PC-9 (cell line): ENCODE measurements around the gene TTBK1. TPM values are rescaled to one million over a fixed set of nuclear protein-coding genes. Genes with fewer than 3 reads are reported as not detected.

ENCODE experiments used
- BruUV-seq: library from RNA; stranded (reverse); fragments of 400-500 nt; replicated peaks from 2 replicates; lab custom pipeline; 2021; lab: Mats Ljungman, UMichigan
- CTCF ChIA-PET: fragments of 300-600 bp; sonication (Branson Sonifier 250); formaldehyde crosslinking; loops from one replicate; lab custom pipeline; 2022; ENCODE audit warnings: antibody characterized with exemption; lab: Charles Lee
- POLR2A ChIA-PET: fragments of 300-600 bp; sonication (Branson Sonifier 250); formaldehyde crosslinking; loops from one replicate; lab custom pipeline; 2022; ENCODE audit warnings: antibody characterized with exemption; ENCODE audit not compliant: unreplicated experiment; lab: Charles Lee
- DNase-seq, 2 experiments: peaks; one replicate each; pipeline versions ENCODE4 v3.0.0 to v3.0.0-alpha.2; 2015 to 2022; ENCODE audit warnings: mixed read lengths in 1 of 2
- H2AFZ ChIP-seq: fragments of 200-600 bp; sonication (generic); 2 replicates; pipeline ENCODE4 v1.8.1; 2017; ENCODE audit warnings: antibody characterized with exemption
- H3F3A ChIP-seq: fragments of 200-600 bp; sonication (generic); 2 replicates; pipeline ENCODE4 v1.8.1; 2017; ENCODE audit warnings: antibody characterized with exemption, mild to moderate bottlenecking, low read depth; ENCODE audit not compliant: insufficient read depth
- H3K27ac ChIP-seq: fragments of 200-600 bp; sonication (generic); 2 replicates; pipeline ENCODE4 v1.6.1; 2016; ENCODE audit warnings: mixed run types
- H3K27me3 ChIP-seq: fragments of 200-600 bp; sonication (generic); 2 replicates; pipeline ENCODE4 v1.6.1; 2016; ENCODE audit warnings: low read depth, mixed run types; ENCODE audit not compliant: insufficient read depth
- H3K36me3 ChIP-seq: fragments of 200-600 bp; sonication (generic); 2 replicates; pipeline ENCODE4 v1.6.1; 2016; ENCODE audit warnings: low read depth, mixed run types
- H3K4me1 ChIP-seq: fragments of 200-600 bp; sonication (generic); replicated peaks from 2 replicates; pipeline ENCODE4 v1.6.1; 2016; ENCODE audit warnings: mixed run types; ENCODE audit not compliant: insufficient read depth
- H3K4me2 ChIP-seq: fragments of 200-600 bp; sonication (generic); 2 replicates; pipeline ENCODE4 v1.6.1; 2017; ENCODE audit warnings: mixed run types
- H3K4me3 ChIP-seq: fragments of 200-600 bp; sonication (generic); 2 replicates; pipeline ENCODE4 v1.6.1; 2016; ENCODE audit warnings: mixed run types
- H3K79me2 ChIP-seq: fragments of 200-600 bp; sonication (generic); 2 replicates; pipeline ENCODE4 v1.6.1; 2017; ENCODE audit warnings: low read depth, mixed run types
- H3K9me2 ChIP-seq: fragments of 200-600 bp; sonication (generic); 2 replicates; pipeline ENCODE4 v1.8.1; 2017; ENCODE audit warnings: mild to moderate bottlenecking; ENCODE audit not compliant: insufficient read depth
- H3K9me3 ChIP-seq: fragments of 200-600 bp; sonication (generic); 2 replicates; pipeline ENCODE4 v1.8.1; 2016; ENCODE audit warnings: low read depth; ENCODE audit not compliant: insufficient read depth
- H4K20me1 ChIP-seq: fragments of 200-600 bp; sonication (generic); 2 replicates; pipeline ENCODE4 v1.8.1; 2017; ENCODE audit not compliant: insufficient read depth
- EZH2 ChIP-seq: fragments of 200-600 bp; sonication (generic); IDR thresholded peaks from 2 replicates; pipeline ENCODE4 v1.8.0; 2017; ENCODE audit warnings: antibody characterized with exemption, low read depth
- intact Hi-C: fragments of 100-400 bp; cut with micrococcal nuclease; formaldehyde crosslinking; loops from one replicate; pipeline ENCODE4 v1.10.0; 2022; ENCODE audit not compliant: unreplicated experiment
- total RNA-seq: library from RNA; stranded (reverse); gene quantifications from 2 replicates; pipeline ENCODE4 v1.2.3, GENCODE V29; 2021
- TF ChIP-seq, protein P1 (sequence below): fragments of 200-600 bp; sonication (generic); conservative IDR thresholded peaks from 2 replicates; pipeline ENCODE4 v1.6.1; 2017; ENCODE audit warnings: mixed run types, antibody characterized with exemption, mild to moderate bottlenecking, moderate library complexity

The TTBK1 gene
- total RNA-seq, 1 experiment from 2014 or later: 0.07 TPM

DNA sequence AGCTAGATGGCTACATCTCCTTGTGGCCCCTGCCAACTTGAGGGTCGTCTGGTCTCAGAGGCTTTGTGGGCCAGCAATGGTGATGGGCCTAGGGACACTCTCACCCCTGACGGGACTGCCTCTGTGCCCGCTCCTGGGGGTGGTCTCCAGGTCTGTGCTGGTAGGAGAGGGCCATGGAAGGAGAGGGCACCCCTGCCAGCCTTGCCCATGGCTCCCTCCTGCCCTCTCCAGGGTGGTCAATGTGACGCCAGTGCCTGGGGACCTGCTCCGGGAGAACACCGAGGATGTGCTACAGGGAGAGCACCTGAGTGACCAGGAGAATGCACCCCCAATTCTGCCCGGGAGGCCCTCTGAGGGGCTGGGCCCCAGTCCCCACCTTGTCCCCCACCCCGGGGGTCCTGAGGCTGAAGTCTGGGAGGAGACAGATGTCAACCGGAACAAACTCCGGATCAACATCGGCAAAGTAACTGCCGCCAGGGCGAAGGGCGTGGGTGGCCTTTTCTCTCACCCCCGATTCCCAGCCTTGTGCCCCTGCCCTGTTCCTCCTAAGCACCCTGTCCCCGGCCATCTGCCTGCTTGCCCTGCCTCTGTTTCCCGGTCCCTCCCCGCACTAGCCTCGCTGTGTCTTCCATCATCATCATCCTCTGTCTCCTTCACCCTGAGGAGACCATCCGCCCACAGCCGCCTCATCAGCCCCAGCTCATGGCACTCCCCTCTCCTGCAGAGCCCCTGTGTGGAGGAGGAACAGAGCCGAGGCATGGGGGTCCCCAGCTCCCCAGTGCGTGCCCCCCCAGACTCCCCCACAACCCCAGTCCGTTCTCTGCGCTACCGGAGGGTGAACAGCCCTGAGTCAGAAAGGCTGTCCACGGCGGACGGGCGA, 15.8 kb downstream of the TTBK1 start:
- no peaks in the 10 kb centered on the region for H4K20me1 ChIP-seq
- H2AFZ ChIP-seq: no peak overlapping the region
- no peak overlapping the region for H3K4me3 ChIP-seq
- H3K4me1 ChIP-seq: no peaks in the 10 kb centered on the region
- no peak for DNase-seq
- intact Hi-C loops: no loop called here
- BruUV-seq: no TSS peak
- no peaks in the 10 kb centered on the region for H3F3A ChIP-seq
- no peaks in the 10 kb centered on the region for H3K79me2 ChIP-seq
- H3K27ac ChIP-seq: no peak overlapping the region
- H3K36me3 ChIP-seq: no peaks in the 10 kb centered on the region
- no peaks in the 10 kb centered on the region for H3K9me2 ChIP-seq
- no peaks in the 10 kb centered on the region for H3K27me3 ChIP-seq
- no peak overlapping the region for H3K4me2 ChIP-seq
- CTCF ChIA-PET: no interaction called here
- TF ChIP-seq, protein P1, sequence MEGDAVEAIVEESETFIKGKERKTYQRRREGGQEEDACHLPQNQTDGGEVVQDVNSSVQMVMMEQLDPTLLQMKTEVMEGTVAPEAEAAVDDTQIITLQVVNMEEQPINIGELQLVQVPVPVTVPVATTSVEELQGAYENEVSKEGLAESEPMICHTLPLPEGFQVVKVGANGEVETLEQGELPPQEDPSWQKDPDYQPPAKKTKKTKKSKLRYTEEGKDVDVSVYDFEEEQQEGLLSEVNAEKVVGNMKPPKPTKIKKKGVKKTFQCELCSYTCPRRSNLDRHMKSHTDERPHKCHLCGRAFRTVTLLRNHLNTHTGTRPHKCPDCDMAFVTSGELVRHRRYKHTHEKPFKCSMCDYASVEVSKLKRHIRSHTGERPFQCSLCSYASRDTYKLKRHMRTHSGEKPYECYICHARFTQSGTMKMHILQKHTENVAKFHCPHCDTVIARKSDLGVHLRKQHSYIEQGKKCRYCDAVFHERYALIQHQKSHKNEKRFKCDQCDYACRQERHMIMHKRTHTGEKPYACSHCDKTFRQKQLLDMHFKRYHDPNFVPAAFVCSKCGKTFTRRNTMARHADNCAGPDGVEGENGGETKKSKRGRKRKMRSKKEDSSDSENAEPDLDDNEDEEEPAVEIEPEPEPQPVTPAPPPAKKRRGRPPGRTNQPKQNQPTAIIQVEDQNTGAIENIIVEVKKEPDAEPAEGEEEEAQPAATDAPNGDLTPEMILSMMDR: no peak
- TF ChIP-seq EZH2: no peak
- POLR2A ChIA-PET: no interaction called here
- no peaks in the 10 kb centered on the region for H3K9me3 ChIP-seq

- H3K36me3 ChIP-seq: no peaks in the 10 kb centered on the region
- DNase-seq: no peak
- H3F3A ChIP-seq: no peaks in the 10 kb centered on the region
- H3K27me3 ChIP-seq: no peaks in the 10 kb centered on the region
- H3K27ac ChIP-seq: no peak overlapping the region
- CTCF ChIA-PET: no interaction called here
- H2AFZ ChIP-seq: no peak overlapping the region
- TF ChIP-seq, protein P1: no peak
- no peak for TF ChIP-seq EZH2
- intact Hi-C loops: no loop called here
- no peak overlapping the region for H3K4me2 ChIP-seq
- H3K4me1 ChIP-seq: no peaks in the 10 kb centered on the region
- H3K9me2 ChIP-seq: no peaks in the 10 kb centered on the region
- no peak overlapping the region for H3K4me3 ChIP-seq
- H4K20me1 ChIP-seq: no peaks in the 10 kb centered on the region
- H3K9me3 ChIP-seq: no peaks in the 10 kb centered on the region
- no peaks in the 10 kb centered on the region for H3K79me2 ChIP-seq
- no TSS peak for BruUV-seq
- POLR2A ChIA-PET: no interaction called here
Measured at GRCh38 chr6:43260791-43261190, 17.5 kb downstream of the TTBK1 start.

- intact Hi-C loops: no loop called here
- no peak for DNase-seq
- no peaks in the 10 kb centered on the region for H3K9me3 ChIP-seq
Measured at GRCh38 chr6:43261198-43261597, 17.9 kb downstream of the TTBK1 start.

More at GRCh38 chr6:43261198-43261597, 17.9 kb downstream of the TTBK1 start:
- H3K36me3 ChIP-seq: no peaks in the 10 kb centered on the region
- H3K4me1 ChIP-seq: no peaks in the 10 kb centered on the region
- no peaks in the 10 kb centered on the region for H3F3A ChIP-seq
- H3K27ac ChIP-seq: no peak overlapping the region
- no TSS peak for BruUV-seq
- ChIA-PET POLR2A (no interaction called here), CTCF (interaction anchor here (0.6 kb wide), 1 partner anchor 309 kb away, joined by 19 read pairs; no protein-coding TSS in a partner anchor)
- no peaks in the 10 kb centered on the region for H3K9me2 ChIP-seq
- H2AFZ ChIP-seq: no peak overlapping the region
- no peaks in the 10 kb centered on the region for H3K27me3 ChIP-seq
- no peak for TF ChIP-seq EZH2
- TF ChIP-seq, protein P1: no peak
- H3K4me3 ChIP-seq: no peak overlapping the region
- no peaks in the 10 kb centered on the region for H3K79me2 ChIP-seq
- no peak overlapping the region for H3K4me2 ChIP-seq
- no peaks in the 10 kb centered on the region for H4K20me1 ChIP-seq
